Activated naive CD8-positive, alpha-beta T cell treated with anti-CD3 and anti-CD28 coated beads, Interleukin-2, amount 50 U/mL, for 16 hours (primary cell): ENCODE results near the gene SPTLC2.
"Not testable (repeated sequence)": the region's sequence is repeated elsewhere in the genome, so short reads cannot be mapped to it uniquely, and the experiment has no call there.

ENCODE experiments used
- DNase-seq: peaks from one replicate; pipeline ENCODE4 v3.0.0-alpha.2; 2020; ENCODE audit warnings: low read depth, low spot score

The SPTLC2 gene

GRCh38 chr14:77549451-77549850, 67.0 kb downstream of the SPTLC2 start:
- no peak for DNase-seq

- DNase-seq, result no peak
Observed at GRCh38 chr14:77547512-77548180, 68.8 kb downstream of the SPTLC2 start.

- DNase-seq, result not testable (repeated sequence)
Observed at GRCh38 chr14:77545171-77545570, 71.3 kb downstream of the SPTLC2 start.

GRCh38 chr14:77544571-77544970, 71.9 kb downstream of the SPTLC2 start:
- no peak for DNase-seq

- no peak for DNase-seq
Observed at GRCh38 chr14:77543637-77544334, 72.7 kb downstream of the SPTLC2 start.

- no peak for DNase-seq
Observed at GRCh38 chr14:77543240-77543551, 73.2 kb downstream of the SPTLC2 start.

GRCh38 chr14:77542421-77543239, 73.8 kb downstream of the SPTLC2 start:
- no peak for DNase-seq

GRCh38 chr14:77541905-77542304, 74.5 kb downstream of the SPTLC2 start:
- DNase-seq, result no peak

- not testable (repeated sequence) for DNase-seq
Observed at GRCh38 chr14:77536951-77537350, 79.5 kb downstream of the SPTLC2 start.

- no peak for DNase-seq
Observed at GRCh38 chr14:77531071-77531470, 85.4 kb downstream of the SPTLC2 start.

- DNase-seq, result no peak
Observed at GRCh38 chr14:77529963-77530362, 86.5 kb downstream of the SPTLC2 start.

GRCh38 chr14:77529213-77529612, 87.2 kb downstream of the SPTLC2 start:
- DNase-seq, result no peak

GRCh38 chr14:77528701-77529100, 87.7 kb downstream of the SPTLC2 start:
- DNase-seq, result not testable (repeated sequence)

- no peak for DNase-seq
Observed at GRCh38 chr14:77526266-77526665, 90.2 kb downstream of the SPTLC2 start.

GRCh38 chr14:77524536-77524935, 91.9 kb downstream of the SPTLC2 start:
- DNase-seq, result no peak

GRCh38 chr14:77523109-77523508, 93.3 kb downstream of the SPTLC2 start:
- DNase-seq, result no peak

- DNase-seq, result no peak
Observed at GRCh38 chr14:77520555-77520954, 95.9 kb downstream of the SPTLC2 start.

GRCh38 chr14:77516126-77516525, 100.3 kb downstream of the SPTLC2 start:
- no peak for DNase-seq

- DNase-seq, result no peak
Observed at GRCh38 chr14:77511486-77512162, 104.8 kb downstream of the SPTLC2 start.

- DNase-seq, result no peak
Observed at GRCh38 chr14:77509366-77509765, 107.1 kb downstream of the SPTLC2 start.

- no peak for DNase-seq
Observed at GRCh38 chr14:77508876-77509275, 107.6 kb downstream of the SPTLC2 start.

GRCh38 chr14:77508249-77508648, 108.2 kb downstream of the SPTLC2 start:
- no peak for DNase-seq
